K562 (cell line): ENCODE results near the gene SND1. TPM values are rescaled to one million over a fixed set of nuclear protein-coding genes. Genes with fewer than 3 reads are reported as not detected.

ENCODE experiments used
- ARNT ChIP-seq, 2 experiments: fragments of 450-650 bp; IDR thresholded peaks; 2 replicates each; pipeline ENCODE4 v1.6.1; 2016; ENCODE audit warnings: mild to moderate bottlenecking in 1 of 2
- ASH1L ChIP-seq: fragments of 450-650 bp; IDR thresholded peaks from 2 replicates; pipeline ENCODE4 v1.6.1; 2018; ENCODE audit warnings: borderline replicate concordance, mild to moderate bottlenecking, low read depth; ENCODE audit not compliant: partially characterized antibody
- CBX5 ChIP-seq: IDR thresholded peaks from 2 replicates; pipeline ENCODE4 v1.6.1; 2014; ENCODE audit warnings: low read depth, borderline replicate concordance
- HDAC2 ChIP-seq: fragments of 450-650 bp; IDR thresholded peaks from 2 replicates; pipeline ENCODE4 v1.6.1; 2016; ENCODE audit warnings: mild to moderate bottlenecking
- ILF3 ChIP-seq: fragments of 450-650 bp; IDR thresholded peaks from 2 replicates; pipeline ENCODE4 v1.6.1; 2018; ENCODE audit warnings: antibody characterized with exemption, mild to moderate bottlenecking, moderate library complexity, borderline replicate concordance
- MECOM ChIP-seq: fragments of 250-450 bp; sonication (Bioruptor Pico); IDR thresholded peaks from 2 replicates; pipeline ENCODE4 v1.8.0; 2022; ENCODE audit warnings: inconsistent platforms
- POU5F1 ChIP-seq: fragments of 150-350 bp; IDR thresholded peaks from 2 replicates; pipeline ENCODE4 v1.6.1; 2014; ENCODE audit warnings: borderline replicate concordance, low read length, low read depth, mild to moderate bottlenecking; ENCODE audit not compliant: partially characterized antibody
- RBM39 ChIP-seq: fragments of 200-400 bp; formaldehyde crosslinking; optimal IDR thresholded peaks from 2 replicates; pipeline ENCODE3; 2018; ENCODE audit warnings: low read depth, low read length
- SREBF2 ChIP-seq: sonication (generic); formaldehyde crosslinking; IDR thresholded peaks from 2 replicates; pipeline ENCODE4 v1.4.0; 2020; ENCODE audit warnings: mild to moderate bottlenecking, missing genetic modification reagents
- ZBTB7A ChIP-seq: IDR thresholded peaks from 2 replicates; pipeline ENCODE4 v1.6.1; 2011; ENCODE audit warnings: low read depth, mild to moderate bottlenecking, low read length, moderate library complexity, borderline replicate concordance; ENCODE audit not compliant: control insufficient read depth
- ZFX ChIP-seq: sonication (generic); formaldehyde crosslinking; IDR thresholded peaks from 2 replicates; pipeline ENCODE4 v1.8.0; 2022; ENCODE audit warnings: mild to moderate bottlenecking, missing genetic modification reagents, moderate library complexity
- ZNF12 ChIP-seq: sonication (generic); formaldehyde crosslinking; IDR thresholded peaks from 2 replicates; pipeline ENCODE4 v1.4.0; 2020; ENCODE audit warnings: mild to moderate bottlenecking, missing genetic modification reagents
- ZNF444 ChIP-seq: fragments of 250-450 bp; sonication (Bioruptor Pico); IDR thresholded peaks from 2 replicates; pipeline ENCODE4 v1.4.0; 2020; ENCODE audit warnings: mild to moderate bottlenecking, moderate library complexity
- ZNF785 ChIP-seq: fragments of 250-450 bp; sonication (Bioruptor Pico); IDR thresholded peaks from 2 replicates; pipeline ENCODE4 v1.4.0; 2020; ENCODE audit warnings: mild to moderate bottlenecking
- polyA plus RNA-seq, 8 experiments: library from polyadenylated mRNA; depleted of rRNA in 4 of 8; stranded (reverse) in 5 of 8; unstranded in 3 of 8; fragments of >200 nt; fragmentation: Nextera tagmentation in 2 of 8; fragmentation: Illumina TruSeq in 1 of 8; extraction: Ambion mirVana in 2 of 8; extraction: Trizol in 1 of 8; gene quantifications; 2 replicates each; pipeline versions ENCODE4 v1.2.1 to v1.2.3, GENCODE V29; 2011 to 2014; ENCODE audit warnings: inconsistent platforms in 1 of 8, missing spikeins in 1 of 8
- total RNA-seq, 7 experiments: library from RNA; depleted of rRNA in 6 of 7; stranded (reverse); fragments of >200 nt in 6 of 7; fragmentation: Illumina TruSeq in 2 of 7; extraction: Trizol in 2 of 7; gene quantifications; 2 replicates each; pipeline versions ENCODE4 v1.2.1 to v1.2.3, GENCODE V29; 2011 to 2021; ENCODE audit warnings: low replicate concordance in 1 of 7
- TF ChIP-seq, protein P1 (sequence below): fragments of 250-450 bp; sonication (Bioruptor Pico); IDR thresholded peaks from 2 replicates; pipeline ENCODE4 v1.5.0; 2022; ENCODE audit warnings: mild to moderate bottlenecking
- TF ChIP-seq, protein P2 (sequence below), 3 experiments: IDR thresholded peaks in 2 of 3; conservative IDR thresholded peaks in 1 of 3; 2 replicates each; pipeline ENCODE4 v1.5.1; 2011 to 2012; ENCODE audit warnings: low read length in 3 of 3, mild to moderate bottlenecking in 3 of 3, control low read depth in 2 of 3, improper control_type of control experiment in 1 of 3, inconsistent platforms in 1 of 3, low read depth in 1 of 3, mixed read lengths in 1 of 3, moderate library complexity in 1 of 3; ENCODE audit not compliant: insufficient read depth in 2 of 3
- TF ChIP-seq, protein P3 (sequence below): fragments of 200-800 bp; sonication (Bioruptor generic); IDR thresholded peaks from 2 replicates; pipeline ENCODE4 v1.6.1; 2016; ENCODE audit warnings: missing genetic modification characterization, missing compliant biosample characterization
- TF ChIP-seq, protein P4 (sequence below): fragments of 250-450 bp; sonication (Bioruptor Pico); IDR thresholded peaks from 2 replicates; pipeline ENCODE4 v1.4.0; 2020

SND1 gene
- total and polyA plus RNA-seq, 9 of the 15 experiments (the other 6 are each of a cell fraction or from before 2014, with no cell fraction given): 46.5 to 307 (median 191) TPM

DNA sequence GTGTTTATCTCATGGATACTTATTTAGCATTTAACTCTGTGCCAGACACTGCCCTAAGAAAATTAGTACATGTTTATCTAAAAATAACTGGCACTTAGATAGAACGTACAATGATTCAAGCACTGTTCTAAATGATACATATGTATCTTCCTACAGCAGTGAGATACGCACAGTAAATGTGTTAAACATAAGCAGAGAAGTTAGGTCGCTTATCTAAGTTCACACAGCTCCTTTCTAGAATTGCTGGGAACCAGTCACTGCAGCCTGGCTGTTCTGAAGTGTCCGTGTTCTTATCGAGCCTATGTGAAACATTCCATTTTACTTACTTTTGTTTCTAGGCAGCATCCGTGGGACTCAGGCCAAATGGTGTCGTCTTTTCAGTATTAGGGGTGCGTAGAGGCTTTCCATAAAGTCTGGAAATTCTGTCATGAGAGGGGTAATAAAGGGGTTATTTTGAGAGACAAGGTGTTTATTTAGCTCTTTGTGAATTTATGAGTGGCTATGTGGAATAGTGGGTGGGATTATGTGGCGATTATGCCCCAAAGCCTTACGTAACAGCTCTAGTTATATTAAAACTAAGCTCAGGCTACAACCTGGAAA is 186.9 kb downstream of the SND1 start (continued):
- TF ChIP-seq SREBF2 (CRISPR knock-in tag) (no peak), CBX5 (no peak), ZNF444 (no peak), ZNF12 (CRISPR knock-in tag) (no peak), ZBTB7A (no peak), HDAC2 (peak; percentile 68; the same call in 1 of the 2 replicates), ARNT (IDR thresholded peaks at IDR 0.05) (peak; percentile 31 to 96; a peak in 3 of 4 replicates), RBM39 (no peak), ZNF785 (no peak), ASH1L (no peak), ILF3 (no peak), POU5F1 (no peak), ZFX (CRISPR knock-in tag) (no peak), MECOM (CRISPR knock-in tag) (peak; percentile 72)
- TF ChIP-seq, protein P1, sequence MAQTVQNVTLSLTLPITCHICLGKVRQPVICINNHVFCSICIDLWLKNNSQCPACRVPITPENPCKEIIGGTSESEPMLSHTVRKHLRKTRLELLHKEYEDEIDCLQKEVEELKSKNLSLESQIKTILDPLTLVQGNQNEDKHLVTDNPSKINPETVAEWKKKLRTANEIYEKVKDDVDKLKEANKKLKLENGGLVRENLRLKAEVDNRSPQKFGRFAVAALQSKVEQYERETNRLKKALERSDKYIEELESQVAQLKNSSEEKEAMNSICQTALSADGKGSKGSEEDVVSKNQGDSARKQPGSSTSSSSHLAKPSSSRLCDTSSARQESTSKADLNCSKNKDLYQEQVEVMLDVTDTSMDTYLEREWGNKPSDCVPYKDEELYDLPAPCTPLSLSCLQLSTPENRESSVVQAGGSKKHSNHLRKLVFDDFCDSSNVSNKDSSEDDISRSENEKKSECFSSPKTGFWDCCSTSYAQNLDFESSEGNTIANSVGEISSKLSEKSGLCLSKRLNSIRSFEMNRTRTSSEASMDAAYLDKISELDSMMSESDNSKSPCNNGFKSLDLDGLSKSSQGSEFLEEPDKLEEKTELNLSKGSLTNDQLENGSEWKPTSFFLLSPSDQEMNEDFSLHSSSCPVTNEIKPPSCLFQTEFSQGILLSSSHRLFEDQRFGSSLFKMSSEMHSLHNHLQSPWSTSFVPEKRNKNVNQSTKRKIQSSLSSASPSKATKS: no peak
- TF ChIP-seq, protein P2, sequence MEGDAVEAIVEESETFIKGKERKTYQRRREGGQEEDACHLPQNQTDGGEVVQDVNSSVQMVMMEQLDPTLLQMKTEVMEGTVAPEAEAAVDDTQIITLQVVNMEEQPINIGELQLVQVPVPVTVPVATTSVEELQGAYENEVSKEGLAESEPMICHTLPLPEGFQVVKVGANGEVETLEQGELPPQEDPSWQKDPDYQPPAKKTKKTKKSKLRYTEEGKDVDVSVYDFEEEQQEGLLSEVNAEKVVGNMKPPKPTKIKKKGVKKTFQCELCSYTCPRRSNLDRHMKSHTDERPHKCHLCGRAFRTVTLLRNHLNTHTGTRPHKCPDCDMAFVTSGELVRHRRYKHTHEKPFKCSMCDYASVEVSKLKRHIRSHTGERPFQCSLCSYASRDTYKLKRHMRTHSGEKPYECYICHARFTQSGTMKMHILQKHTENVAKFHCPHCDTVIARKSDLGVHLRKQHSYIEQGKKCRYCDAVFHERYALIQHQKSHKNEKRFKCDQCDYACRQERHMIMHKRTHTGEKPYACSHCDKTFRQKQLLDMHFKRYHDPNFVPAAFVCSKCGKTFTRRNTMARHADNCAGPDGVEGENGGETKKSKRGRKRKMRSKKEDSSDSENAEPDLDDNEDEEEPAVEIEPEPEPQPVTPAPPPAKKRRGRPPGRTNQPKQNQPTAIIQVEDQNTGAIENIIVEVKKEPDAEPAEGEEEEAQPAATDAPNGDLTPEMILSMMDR (IDR thresholded peaks at IDR 0.05 in 2 of 3, conservative IDR thresholded peaks at IDR 0.05 in 1 of 3; ENCODE audit: insufficient read depth in 2 of 3, low read depth in 1 of 3, low read length in 3 of 3): no peak
- TF ChIP-seq, protein P3, sequence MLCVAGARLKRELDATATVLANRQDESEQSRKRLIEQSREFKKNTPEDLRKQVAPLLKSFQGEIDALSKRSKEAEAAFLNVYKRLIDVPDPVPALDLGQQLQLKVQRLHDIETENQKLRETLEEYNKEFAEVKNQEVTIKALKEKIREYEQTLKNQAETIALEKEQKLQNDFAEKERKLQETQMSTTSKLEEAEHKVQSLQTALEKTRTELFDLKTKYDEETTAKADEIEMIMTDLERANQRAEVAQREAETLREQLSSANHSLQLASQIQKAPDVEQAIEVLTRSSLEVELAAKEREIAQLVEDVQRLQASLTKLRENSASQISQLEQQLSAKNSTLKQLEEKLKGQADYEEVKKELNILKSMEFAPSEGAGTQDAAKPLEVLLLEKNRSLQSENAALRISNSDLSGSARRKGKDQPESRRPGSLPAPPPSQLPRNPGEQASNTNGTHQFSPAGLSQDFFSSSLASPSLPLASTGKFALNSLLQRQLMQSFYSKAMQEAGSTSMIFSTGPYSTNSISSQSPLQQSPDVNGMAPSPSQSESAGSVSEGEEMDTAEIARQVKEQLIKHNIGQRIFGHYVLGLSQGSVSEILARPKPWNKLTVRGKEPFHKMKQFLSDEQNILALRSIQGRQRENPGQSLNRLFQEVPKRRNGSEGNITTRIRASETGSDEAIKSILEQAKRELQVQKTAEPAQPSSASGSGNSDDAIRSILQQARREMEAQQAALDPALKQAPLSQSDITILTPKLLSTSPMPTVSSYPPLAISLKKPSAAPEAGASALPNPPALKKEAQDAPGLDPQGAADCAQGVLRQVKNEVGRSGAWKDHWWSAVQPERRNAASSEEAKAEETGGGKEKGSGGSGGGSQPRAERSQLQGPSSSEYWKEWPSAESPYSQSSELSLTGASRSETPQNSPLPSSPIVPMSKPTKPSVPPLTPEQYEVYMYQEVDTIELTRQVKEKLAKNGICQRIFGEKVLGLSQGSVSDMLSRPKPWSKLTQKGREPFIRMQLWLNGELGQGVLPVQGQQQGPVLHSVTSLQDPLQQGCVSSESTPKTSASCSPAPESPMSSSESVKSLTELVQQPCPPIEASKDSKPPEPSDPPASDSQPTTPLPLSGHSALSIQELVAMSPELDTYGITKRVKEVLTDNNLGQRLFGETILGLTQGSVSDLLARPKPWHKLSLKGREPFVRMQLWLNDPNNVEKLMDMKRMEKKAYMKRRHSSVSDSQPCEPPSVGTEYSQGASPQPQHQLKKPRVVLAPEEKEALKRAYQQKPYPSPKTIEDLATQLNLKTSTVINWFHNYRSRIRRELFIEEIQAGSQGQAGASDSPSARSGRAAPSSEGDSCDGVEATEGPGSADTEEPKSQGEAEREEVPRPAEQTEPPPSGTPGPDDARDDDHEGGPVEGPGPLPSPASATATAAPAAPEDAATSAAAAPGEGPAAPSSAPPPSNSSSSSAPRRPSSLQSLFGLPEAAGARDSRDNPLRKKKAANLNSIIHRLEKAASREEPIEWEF (CRISPR knock-in tag): peak; percentile 62; the same call in 1 of the 2 replicates
- TF ChIP-seq, protein P4, sequence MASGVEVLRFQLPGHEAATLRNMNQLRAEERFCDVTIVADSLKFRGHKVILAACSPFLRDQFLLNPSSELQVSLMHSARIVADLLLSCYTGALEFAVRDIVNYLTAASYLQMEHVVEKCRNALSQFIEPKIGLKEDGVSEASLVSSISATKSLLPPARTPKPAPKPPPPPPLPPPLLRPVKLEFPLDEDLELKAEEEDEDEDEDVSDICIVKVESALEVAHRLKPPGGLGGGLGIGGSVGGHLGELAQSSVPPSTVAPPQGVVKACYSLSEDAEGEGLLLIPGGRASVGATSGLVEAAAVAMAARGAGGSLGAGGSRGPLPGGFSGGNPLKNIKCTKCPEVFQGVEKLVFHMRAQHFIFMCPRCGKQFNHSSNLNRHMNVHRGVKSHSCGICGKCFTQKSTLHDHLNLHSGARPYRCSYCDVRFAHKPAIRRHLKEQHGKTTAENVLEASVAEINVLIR (CRISPR knock-in tag): no peak
